HG03196 (cell line): ENCODE results near the gene CDH12.
"Not testable (repeated sequence)": the region's sequence is repeated elsewhere in the genome, so short reads cannot be mapped to it uniquely, and the experiment has no call there.

Source experiments
- ATAC-seq: cut with Tn5 transposase; IDR thresholded peaks from one replicate; pipeline ENCODE4 v1.9.1; 2021; ENCODE audit not compliant: unreplicated experiment

The CDH12 gene

DNA sequence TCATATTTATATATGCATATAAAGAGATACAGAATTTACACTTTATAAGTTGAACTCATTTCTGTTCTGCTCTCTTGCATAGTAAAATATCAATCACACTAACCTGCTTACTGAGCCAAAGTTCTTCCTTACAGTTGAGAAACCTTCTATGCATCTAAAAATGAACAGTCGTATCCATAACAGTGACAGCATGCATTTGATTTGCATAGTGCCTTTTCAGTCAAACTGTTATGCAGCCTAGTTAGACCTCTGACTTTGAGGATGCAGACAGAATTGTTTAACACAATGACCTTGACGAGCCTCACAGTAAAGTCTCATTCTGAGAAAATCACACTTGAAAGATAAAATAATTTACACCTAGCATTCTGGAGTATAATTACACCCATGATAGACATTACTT is 683.9 kb downstream of the CDH12 start:
- not testable (repeated sequence) for ATAC-seq

GRCh38 chr5:22168704-22169103 is 684.4 kb downstream of the CDH12 start:
- ATAC-seq: not testable (repeated sequence)

GRCh38 chr5:22165931-22166330 is 687.2 kb downstream of the CDH12 start:
- not testable (repeated sequence) for ATAC-seq

DNA sequence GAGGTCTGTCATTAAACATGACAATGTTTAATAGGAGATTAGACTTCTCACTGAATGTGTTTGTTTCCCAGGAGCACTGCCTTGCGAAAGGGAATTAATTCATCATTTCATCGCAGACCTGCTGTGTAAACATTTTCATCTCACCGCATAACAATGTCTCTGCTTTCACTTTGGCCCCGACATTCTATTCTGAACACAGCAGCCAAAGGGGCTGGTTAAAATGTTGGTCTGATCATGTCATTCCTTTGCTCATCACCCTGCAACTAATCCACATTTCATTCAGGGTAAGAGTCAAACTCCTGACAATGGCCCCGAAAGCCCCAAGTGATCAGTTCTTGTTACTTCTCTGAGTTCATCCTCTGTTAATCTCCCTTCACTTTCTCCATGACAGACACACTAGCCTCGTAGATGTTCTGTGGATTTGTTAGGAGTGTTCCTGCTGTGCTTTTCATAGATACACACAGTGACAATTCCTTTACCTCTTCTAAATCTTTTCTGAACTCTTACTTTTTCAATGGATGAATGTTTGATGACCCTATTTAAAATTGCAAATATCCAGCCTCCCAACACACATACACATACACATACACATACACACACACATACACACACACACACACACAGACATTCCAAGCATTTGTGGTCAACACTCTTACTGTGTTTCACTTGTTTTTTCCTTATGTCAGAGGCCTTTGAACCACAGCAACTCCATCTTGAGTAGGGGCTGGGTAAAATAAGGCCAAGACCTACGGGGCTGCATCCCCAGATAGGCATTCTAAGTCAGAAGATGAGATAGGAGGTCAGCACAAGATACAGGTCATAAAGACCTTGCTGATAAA is 688.0 kb downstream of the CDH12 start:
- ATAC-seq: not testable (repeated sequence)

DNA sequence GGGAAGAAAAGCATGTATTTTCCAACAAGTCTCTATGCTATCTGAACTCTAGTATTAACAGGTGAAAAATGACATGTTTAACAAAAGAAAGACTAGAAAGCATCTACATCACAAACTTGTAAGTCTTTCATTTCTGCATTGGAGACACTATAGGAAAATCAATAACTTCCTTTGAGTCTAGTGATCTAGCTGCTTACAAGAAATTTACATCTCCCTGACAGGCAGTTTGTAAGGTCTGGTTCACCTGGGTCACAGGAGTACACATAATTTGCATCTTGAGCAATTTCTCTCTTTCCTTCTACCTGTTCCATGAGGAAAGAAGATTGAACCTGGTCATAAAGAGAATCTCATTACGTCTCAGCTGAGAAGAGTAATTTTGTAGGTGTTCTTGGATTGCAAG is 696.2 kb downstream of the CDH12 start:
- not testable (repeated sequence) for ATAC-seq

GRCh38 chr5:22154779-22155178 is 698.4 kb downstream of the CDH12 start:
- ATAC-seq: not testable (repeated sequence)

GRCh38 chr5:22151801-22152200 is 701.3 kb downstream of the CDH12 start:
- ATAC-seq: not testable (repeated sequence)

DNA sequence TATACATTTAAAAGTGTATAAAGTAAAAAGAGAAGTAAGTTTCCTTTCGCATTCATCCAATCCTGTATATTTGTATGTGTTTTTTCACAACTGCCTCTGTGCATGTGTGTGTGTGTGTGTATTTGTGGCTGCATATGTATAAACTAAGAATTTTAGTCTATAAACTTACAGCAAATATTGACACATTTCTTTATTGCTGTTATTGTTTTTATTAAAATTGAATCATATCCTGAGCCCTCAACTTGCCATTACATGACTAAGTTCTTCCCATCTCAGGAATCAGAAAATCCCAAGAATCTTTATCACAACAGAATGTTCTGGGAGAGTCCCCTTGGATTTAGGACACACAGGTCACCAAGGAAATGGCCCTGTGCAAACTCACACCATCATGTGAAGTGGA is 712.7 kb downstream of the CDH12 start:
- not testable (repeated sequence) for ATAC-seq

- ATAC-seq: not testable (repeated sequence)
These were observed 713.4 kb downstream of the CDH12 start for GRCh38 chr5:22139662-22140300.

- no peak for ATAC-seq
These were observed 741.8 kb downstream of the CDH12 start for GRCh38 chr5:22111320-22111719.

- no peak for ATAC-seq
These were observed 743.8 kb downstream of the CDH12 start for GRCh38 chr5:22109315-22109714.

GRCh38 chr5:22108545-22108944 is 744.6 kb downstream of the CDH12 start:
- ATAC-seq: no peak

- ATAC-seq: no peak
These were observed 750.3 kb downstream of the CDH12 start for GRCh38 chr5:22102823-22103359.

- no peak for ATAC-seq
These were observed 764.6 kb downstream of the CDH12 start for GRCh38 chr5:22088517-22088916.

DNA sequence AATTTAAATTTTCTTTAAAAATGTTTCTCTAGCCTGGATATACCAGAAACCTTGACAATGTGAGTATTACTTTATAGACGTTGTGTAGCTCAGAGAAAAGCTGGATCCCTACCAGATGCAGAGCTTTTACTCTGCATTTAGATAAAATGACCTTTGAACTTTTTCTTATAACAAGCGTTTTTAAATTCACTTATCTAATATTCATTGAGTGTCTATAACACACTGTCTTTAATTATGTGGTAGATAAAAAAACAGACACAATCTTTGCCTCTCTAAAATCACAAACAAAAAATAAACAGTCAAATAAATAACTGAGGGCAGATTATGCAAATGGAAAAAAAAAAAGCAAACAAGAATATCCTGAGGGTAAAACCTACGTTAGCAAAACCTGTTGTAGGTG is 773.6 kb downstream of the CDH12 start:
- ATAC-seq: no peak

GRCh38 chr5:22079002-22079401 is 774.1 kb downstream of the CDH12 start:
- no peak for ATAC-seq

- no peak for ATAC-seq
These were observed 776.6 kb downstream of the CDH12 start for GRCh38 chr5:22076586-22076985.

- no peak for ATAC-seq
These were observed 782.9 kb downstream of the CDH12 start for GRCh38 chr5:22070186-22070728.

GRCh38 chr5:22063717-22064116 is 789.4 kb downstream of the CDH12 start:
- ATAC-seq: no peak

DNA sequence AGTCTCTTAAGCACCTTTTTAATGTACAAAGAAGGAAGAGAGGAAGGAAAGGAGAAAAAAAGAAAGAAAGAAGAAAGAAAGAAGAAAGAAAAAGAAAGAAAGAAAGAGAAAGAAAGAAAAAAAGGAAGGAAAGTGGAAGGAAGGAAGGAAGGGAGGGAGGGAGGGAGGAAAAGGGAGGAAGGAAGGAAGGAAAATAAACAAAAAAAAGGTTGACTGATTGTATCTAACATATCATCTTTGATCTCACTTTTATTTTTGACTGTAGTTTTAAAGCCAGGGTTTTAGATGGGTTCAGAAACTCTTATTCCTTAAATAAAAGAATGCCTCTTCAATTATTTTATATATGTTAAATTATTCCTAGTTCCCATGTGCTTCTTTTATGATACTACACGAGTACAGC is 794.5 kb downstream of the CDH12 start:
- no peak for ATAC-seq

DNA sequence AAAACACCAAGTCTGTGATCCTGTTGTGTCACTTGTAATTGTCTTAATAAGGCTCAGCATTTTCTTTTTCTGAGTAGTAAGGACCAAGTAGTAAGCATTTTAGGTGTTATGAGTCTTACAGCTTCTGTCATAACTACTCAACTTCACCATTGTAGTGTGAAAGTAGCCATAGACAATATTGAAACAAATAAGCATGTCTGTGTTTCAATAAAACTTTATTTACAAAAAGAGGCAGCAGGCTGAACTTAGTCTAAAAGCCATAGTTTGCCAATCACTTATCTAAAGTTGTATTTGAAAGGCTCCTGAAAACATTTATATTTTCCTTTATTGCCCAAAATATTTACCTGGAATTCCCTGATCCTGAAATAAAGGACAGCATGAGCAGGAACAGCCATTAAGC is 796.1 kb downstream of the CDH12 start:
- ATAC-seq: no peak

- ATAC-seq: no peak
These were observed 796.5 kb downstream of the CDH12 start for GRCh38 chr5:22056601-22057000.
